ENCODE measurements around the gene NOM1. TPM values are rescaled to one million over a fixed set of nuclear protein-coding genes. Genes with fewer than 3 reads are reported as not detected.

NOM1 gene
- total RNA-seq, 1 experiment from 2014 or later = 31.7 TPM

GRCh38 chr7:156963472-156963871, 14.0 kb downstream of the NOM1 start:
- Histone ChIP-seq H4K20me1 (ENCODE audit: control insufficient read depth, insufficient read depth, insufficient read length) (no peaks in the 10 kb centered on the region), H3K9ac (ENCODE audit: extremely low read depth, insufficient read length, low read length) (no peak overlapping the region), H3K27me3 (ENCODE audit: insufficient read depth, low read length) (no peaks in the 10 kb centered on the region), H2BK12ac (ENCODE audit: insufficient read length, low read depth, low read length) (no peak overlapping the region), H3K4me2 (ENCODE audit: insufficient read depth, insufficient read length, low read length) (no peak overlapping the region), H3K23ac (ENCODE audit: insufficient read length, low read depth, low read length) (no peak overlapping the region), H3K79me1 (ENCODE audit: insufficient read depth, low read depth, low read length, poor library complexity, severe bottlenecking) (no peaks in the 10 kb centered on the region), H3K9me3 (ENCODE audit: control insufficient read depth, low read depth, low read length) (no peaks in the 10 kb centered on the region), H4K8ac (replicated peaks; ENCODE audit: insufficient read length, low read depth, low read length) (no peak overlapping the region), H3K14ac (ENCODE audit: insufficient read depth, low read length) (no peak overlapping the region), H3K79me2 (ENCODE audit: insufficient read depth, low read length) (no peaks in the 10 kb centered on the region), H3K56ac (ENCODE audit: insufficient read length, low read depth, low read length) (no peak overlapping the region), H3K23me2 (ENCODE audit: insufficient read length, low read depth, low read length, poor library complexity, severe bottlenecking) (no peaks in the 10 kb centered on the region), H2BK20ac (ENCODE audit: low read depth, low read length, poor library complexity, severe bottlenecking) (no peak overlapping the region), H2AK5ac (ENCODE audit: insufficient read length, low read length) (no peak overlapping the region), H2AFZ (ENCODE audit: low read length) (no peak overlapping the region), H3K4ac (ENCODE audit: low read depth, low read length) (no peak overlapping the region), H4K91ac (ENCODE audit: insufficient read length, low read depth, low read length) (no peak overlapping the region), H2BK15ac (ENCODE audit: low read depth, low read length) (no peak overlapping the region), H2BK5ac (ENCODE audit: insufficient read length, low read length) (no peak overlapping the region), H2BK120ac (ENCODE audit: low read depth, low read length, poor library complexity, severe bottlenecking) (no peak overlapping the region), H3T11ph (ENCODE audit: low read length) (no peak overlapping the region), H3K4me1 (ENCODE audit: insufficient read depth, low read length) (no peaks in the 10 kb centered on the region), H3K18ac (ENCODE audit: insufficient read length, low read depth, low read length) (no peak overlapping the region), H3K27ac (ENCODE audit: insufficient read length, low read depth, low read length) (no peak overlapping the region), H4K5ac (ENCODE audit: insufficient read length, low read depth, low read length) (no peak overlapping the region)
- Mint-ChIP-seq H3K27me3 (ENCODE audit: low read depth) (no peaks in the 10 kb centered on the region), H3K4me1 (no peaks in the 10 kb centered on the region), H3K36me3 (ENCODE audit: insufficient read depth in 1 of 3, low read depth in 3 of 3) (peaks cover 62 to 97% (median 92%) of the 10 kb centered on the region in 3 experiments), H3K9me3 (no peaks in the 10 kb centered on the region), H3K27ac (peak overlapping the region in 1 of 3 experiments; percentile 53; a peak in 1 of 7 replicates), H3K4me3 (no peak overlapping the region)
- TF ChIP-seq CTCF (conservative IDR thresholded peaks at IDR 0.05) = no peak
- WGBS (ENCODE audit: extremely low coverage, insufficient read length, low lambda C conversion rate) = no CpG with 5 or more reads among the region's 12 CpGs
- no peak for DNase-seq

All from H9 (cell line).